Kidney (tissue), 14 donors: ENCODE results near the gene TXNDC11. TPM values are rescaled to one million over a fixed set of nuclear protein-coding genes. Genes with fewer than 3 reads are reported as not detected.

Experiments
- DNase-seq, 5 donors: peaks; one replicate each; pipeline ENCODE4 v3.0.0-alpha.2; 2013 to 2020
- FAIRE-seq: peaks from 2 replicates; lab custom pipeline; 2012; peaks lifted over from hg19 to GRCh38; lab: Jason Lieb, UNC
- H3K27ac ChIP-seq, 2 donors: one replicate each; pipeline ENCODE4 v1.7.0; 2013; ENCODE audit warnings: low read depth in 2 of 2, low read length in 2 of 2, inconsistent platforms in 1 of 2
- H3K27me3 ChIP-seq: one replicate; pipeline ENCODE4 v1.7.1; 2013; ENCODE audit warnings: low read length, inconsistent platforms; ENCODE audit not compliant: control insufficient read depth, insufficient read depth
- H3K36me3 ChIP-seq, 3 donors: one replicate each; pipeline versions ENCODE4 v1.7.0 to v1.7.1; 2013; ENCODE audit warnings: low read length in 3 of 3, control low read depth in 1 of 3, inconsistent platforms in 1 of 3; ENCODE audit not compliant: insufficient read depth in 3 of 3, control insufficient read depth in 2 of 3
- H3K4me1 ChIP-seq, 3 donors: one replicate each; pipeline versions ENCODE4 v1.7.0 to v1.7.1; 2013; ENCODE audit warnings: low read length in 3 of 3, inconsistent platforms in 1 of 3, low read depth in 1 of 3; ENCODE audit not compliant: control insufficient read depth in 2 of 3, insufficient read depth in 2 of 3
- H3K4me3 ChIP-seq, 3 donors: one replicate each; pipeline versions ENCODE4 v1.7.0 to v1.8.1; 2013; ENCODE audit warnings: low read length in 3 of 3, control low read depth in 1 of 3, inconsistent platforms in 1 of 3
- H3K9ac ChIP-seq, 3 donors: one replicate each; pipeline versions ENCODE4 v1.7.0 to v1.7.1; 2013; ENCODE audit warnings: low read length in 3 of 3, control low read depth in 1 of 3, inconsistent platforms in 1 of 3
- H3K9me3 ChIP-seq, 3 donors: one replicate each; pipeline versions ENCODE4 v1.7.0 to v1.7.1; 2013; ENCODE audit warnings: low read length in 3 of 3, control low read depth in 1 of 3, inconsistent platforms in 1 of 3; ENCODE audit not compliant: control insufficient read depth in 2 of 3, insufficient read depth in 1 of 3
- CTCF ChIP-seq: IDR thresholded peaks from 3 replicates; pipeline ENCODE4 v1.5.1; 2012; ENCODE audit warnings: mild to moderate bottlenecking, moderate library complexity, borderline replicate concordance; ENCODE audit not compliant: insufficient read depth; ENCODE audit errors: extremely low read depth
- intact Hi-C: fragments of 100-400 bp; cut with DNase I; formaldehyde crosslinking; loops from one replicate; pipeline ENCODE4 v1.11.1; 2022
- polyA plus RNA-seq: library from polyadenylated mRNA; stranded (reverse); fragments of 350-450 nt; fragmentation: Illumina TruSeq; extraction: RNeasy Lipid Tissue Mini Kit (QIAGEN cat#74804); gene quantifications from one replicate; pipeline ENCODE4 v1.2.3, GENCODE V29; 2014; ENCODE audit warnings: low read depth, low replicate concordance; ENCODE audit not compliant: insufficient read depth
- total RNA-seq: library from RNA; stranded (reverse); fragmentation: NEBNext Ultra II Directional; extraction: Animal tissue kit (Norgen Biotek cat#: 25700); gene quantifications from one replicate; pipeline ENCODE4 v1.2.1, GENCODE V29; 2021
- donor health status: control.
- donor health status: control.
- donor health status: control.
- donor health status: control.
- donor health status: control.
- donor health status: DM: yes; HTN: yes; CAD: no.
- donor health status: Normal renal cell carcinoma (clear cell type).

TXNDC11 gene
- total and polyA plus RNA-seq, 2 donors from 2014 or later: 60.8 to 70.9 TPM

GRCh38 chr16:11660565-11660964 lies 82.1 kb downstream of the TXNDC11 start:
- Histone ChIP-seq H3K36me3 (no peaks in the 10 kb centered on the region), H3K9ac (no peak overlapping the region), H3K27ac (no peak overlapping the region), H3K27me3 (no peaks in the 10 kb centered on the region), H3K4me3 (no peak overlapping the region), H3K9me3 (no peaks in the 10 kb centered on the region), H3K4me1 (no peaks in the 10 kb centered on the region)
- no peak for FAIRE-seq
- no peak for DNase-seq
- TF ChIP-seq CTCF: no peak
- intact Hi-C loops: no loop called here

GRCh38 chr16:11658896-11659708 lies 83.6 kb downstream of the TXNDC11 start:
- FAIRE-seq: no peak

GRCh38 chr16:11657556-11657955 lies 85.1 kb downstream of the TXNDC11 start:
- Histone ChIP-seq H3K4me3 (no peak overlapping the region), H3K4me1 (no peaks in the 10 kb centered on the region), H3K27ac (no peak overlapping the region), H3K9me3 (no peaks in the 10 kb centered on the region), H3K9ac (no peak overlapping the region), H3K36me3 (no peaks in the 10 kb centered on the region), H3K27me3 (no peaks in the 10 kb centered on the region)
- FAIRE-seq (no peak), DNase-seq (no peak)
- TF ChIP-seq CTCF: no peak
- intact Hi-C loops: no loop called here

More at GRCh38 chr16:11658896-11659708, 83.6 kb downstream of the TXNDC11 start:
- H3K9ac ChIP-seq: no peak overlapping the region
- intact Hi-C loops: no loop called here
- TF ChIP-seq CTCF: no peak
- no peak overlapping the region for H3K4me3 ChIP-seq
- H3K9me3 ChIP-seq: no peaks in the 10 kb centered on the region
- H3K27ac ChIP-seq: no peak overlapping the region
- H3K27me3 ChIP-seq: no peaks in the 10 kb centered on the region
- no peak for DNase-seq
- H3K36me3 ChIP-seq: no peaks in the 10 kb centered on the region
- H3K4me1 ChIP-seq: no peaks in the 10 kb centered on the region

GRCh38 chr16:11655655-11656054 lies 87.0 kb downstream of the TXNDC11 start:
- Histone ChIP-seq H3K9me3 (no peaks in the 10 kb centered on the region), H3K4me3 (no peak overlapping the region), H3K9ac (no peak overlapping the region), H3K4me1 (no peaks in the 10 kb centered on the region), H3K27ac (no peak overlapping the region), H3K27me3 (no peaks in the 10 kb centered on the region), H3K36me3 (no peaks in the 10 kb centered on the region)
- intact Hi-C loops: no loop called here
- FAIRE-seq: no peak
- TF ChIP-seq CTCF: no peak
- DNase-seq: no peak
